ENCODE measurements around the gene SMYD1.

The SMYD1 gene

DNA sequence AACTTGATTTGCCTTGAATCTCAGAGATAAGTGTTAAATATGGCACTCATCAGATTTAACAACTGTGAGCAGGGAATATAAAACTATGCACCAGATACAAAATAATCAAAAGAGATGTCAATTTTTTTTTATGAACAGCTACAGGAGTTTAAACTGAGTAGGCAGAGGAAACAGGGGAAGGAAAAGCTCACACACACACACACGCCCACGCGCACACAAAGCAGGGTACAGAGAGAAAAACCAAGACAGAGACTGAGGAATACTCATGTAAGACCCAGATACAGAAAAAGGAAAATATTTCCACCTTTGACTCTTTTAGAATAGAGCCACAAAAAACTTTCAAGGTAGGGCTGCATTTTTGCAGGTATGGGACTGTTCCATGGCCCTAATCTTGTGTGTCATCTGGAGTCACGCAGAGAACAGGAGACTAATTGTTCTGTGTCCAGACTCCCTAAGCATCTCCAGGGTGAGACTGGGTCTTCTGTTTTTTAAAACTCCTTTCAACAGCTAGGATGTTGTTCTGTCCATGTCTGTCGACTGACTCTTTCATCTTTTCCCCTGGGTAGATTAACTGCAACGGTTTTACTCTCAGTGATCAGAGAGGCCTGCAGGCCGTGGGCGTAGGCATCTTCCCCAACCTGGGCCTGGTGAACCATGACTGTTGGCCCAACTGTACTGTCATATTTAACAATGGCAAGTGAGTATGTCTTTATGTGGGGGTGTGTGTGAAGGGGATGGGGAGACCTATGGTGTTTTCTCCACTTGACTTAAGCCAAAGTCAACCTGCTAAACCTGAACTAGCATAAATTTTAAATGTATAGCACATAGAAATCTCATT is 23.0 kb downstream of the SMYD1 start:
- H3K9me3 ChIP-seq (ENCODE audit: control insufficient read depth in 1 of 2, low read length in 2 of 2) = no peaks in the 10 kb centered on the region
- H3K4me3 ChIP-seq (ENCODE audit: low read depth in 1 of 2, low read length in 2 of 2) = no peak overlapping the region
- H3K4me1 ChIP-seq (ENCODE audit: control insufficient read depth in 1 of 2, insufficient read depth in 2 of 2, low read length in 2 of 2) = no peaks in the 10 kb centered on the region
- H3K36me3 ChIP-seq (ENCODE audit: control insufficient read depth in 1 of 2, insufficient read depth in 2 of 2, low read length in 2 of 2) = peaks cover 0 to 13% of the 10 kb centered on the region in 2 donors
- H3K27ac ChIP-seq (ENCODE audit: low read length) = no peak overlapping the region
- H3K27me3 ChIP-seq (ENCODE audit: low read depth, low read length) = no peaks in the 10 kb centered on the region

DNA sequence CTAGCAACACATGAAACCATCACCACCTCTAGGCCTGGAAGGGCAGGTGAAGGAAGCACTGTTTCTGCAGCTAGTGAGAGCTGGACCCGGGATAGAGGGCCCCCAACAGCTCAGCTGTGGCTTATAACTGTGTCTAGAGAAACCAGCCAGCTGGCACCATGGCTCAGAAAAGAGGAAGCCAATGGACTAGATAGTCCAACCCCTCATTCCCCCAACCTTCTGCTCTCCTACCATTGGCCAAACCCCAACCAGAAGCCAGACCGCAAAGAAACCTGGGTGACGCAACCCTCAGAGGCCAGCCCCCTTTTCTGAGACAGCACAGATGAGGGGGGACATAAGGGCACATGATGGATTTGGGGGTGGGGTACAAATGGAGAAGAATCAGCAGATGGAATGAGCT is 24.3 kb downstream of the SMYD1 start:
- H3K4me1 ChIP-seq (ENCODE audit: control insufficient read depth in 1 of 2, insufficient read depth in 2 of 2, low read length in 2 of 2) = no peaks in the 10 kb centered on the region
- H3K4me3 ChIP-seq (ENCODE audit: low read depth in 1 of 2, low read length in 2 of 2) = no peak overlapping the region
- H3K27me3 ChIP-seq (ENCODE audit: low read depth, low read length) = no peaks in the 10 kb centered on the region
- no peak overlapping the region for H3K27ac ChIP-seq (ENCODE audit: low read length)
- peaks cover 0 to 17% of the 10 kb centered on the region in 2 donors for H3K36me3 ChIP-seq (ENCODE audit: control insufficient read depth in 1 of 2, insufficient read depth in 2 of 2, low read length in 2 of 2)
- no peaks in the 10 kb centered on the region for H3K9me3 ChIP-seq (ENCODE audit: control insufficient read depth in 1 of 2, low read length in 2 of 2)

DNA sequence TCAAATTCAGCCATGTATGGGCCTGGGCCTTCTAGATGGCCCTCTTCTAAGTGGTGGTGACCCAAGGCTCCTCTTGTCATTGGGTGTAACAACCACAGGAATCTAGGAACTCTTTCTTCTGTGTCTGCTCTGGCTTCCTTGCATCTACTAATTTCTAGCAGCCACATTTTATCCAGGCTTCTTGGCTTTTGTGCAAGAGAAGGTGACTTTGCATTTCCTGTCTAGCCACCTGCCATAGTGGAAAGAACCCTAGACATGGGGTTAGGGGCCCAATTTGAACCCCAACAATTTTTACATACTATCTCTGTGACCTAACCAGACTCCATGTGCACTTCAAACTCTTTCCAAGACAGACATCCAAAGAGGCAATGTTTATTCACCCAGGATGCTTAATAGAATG is 25.1 kb downstream of the SMYD1 start:
- Histone ChIP-seq H3K4me1 (ENCODE audit: control insufficient read depth in 1 of 2, insufficient read depth in 2 of 2, low read length in 2 of 2) (no peaks in the 10 kb centered on the region), H3K4me3 (ENCODE audit: low read depth in 1 of 2, low read length in 2 of 2) (no peak overlapping the region), H3K27ac (ENCODE audit: low read length) (no peak overlapping the region), H3K36me3 (ENCODE audit: control insufficient read depth in 1 of 2, insufficient read depth in 2 of 2, low read length in 2 of 2) (peaks cover 0 to 21% of the 10 kb centered on the region in 2 donors), H3K27me3 (ENCODE audit: low read depth, low read length) (no peaks in the 10 kb centered on the region), H3K9me3 (ENCODE audit: control insufficient read depth in 1 of 2, low read length in 2 of 2) (no peaks in the 10 kb centered on the region)

DNA sequence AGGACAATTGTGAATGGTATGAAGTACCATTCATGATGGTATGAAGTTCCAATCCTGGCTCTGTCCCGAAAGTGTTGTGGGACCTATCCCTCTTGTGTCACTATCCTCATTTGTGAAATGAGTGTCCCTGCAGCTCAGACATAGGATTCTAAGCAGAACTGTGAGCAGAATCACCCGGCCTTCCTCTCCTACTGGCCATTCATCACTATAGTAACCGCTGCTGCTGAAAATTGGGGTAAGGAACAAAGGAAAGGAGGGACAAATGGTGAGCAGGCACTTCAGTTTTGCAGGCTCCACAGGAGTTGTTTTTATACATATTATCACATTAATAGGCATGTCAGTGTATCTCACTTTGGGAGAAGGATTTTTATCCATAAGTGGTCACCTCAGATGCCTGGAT is 27.4 kb downstream of the SMYD1 start:
- Histone ChIP-seq H3K4me1 (ENCODE audit: control insufficient read depth in 1 of 2, insufficient read depth in 2 of 2, low read length in 2 of 2) (peaks cover 0 to 4% of the 10 kb centered on the region in 2 donors), H3K27ac (ENCODE audit: low read length) (no peak overlapping the region), H3K9me3 (ENCODE audit: control insufficient read depth in 1 of 2, low read length in 2 of 2) (no peaks in the 10 kb centered on the region), H3K4me3 (ENCODE audit: low read depth in 1 of 2, low read length in 2 of 2) (no peak overlapping the region), H3K36me3 (ENCODE audit: control insufficient read depth in 1 of 2, insufficient read depth in 2 of 2, low read length in 2 of 2) (peaks cover 0 to 13% of the 10 kb centered on the region in 2 donors), H3K27me3 (ENCODE audit: low read depth, low read length) (no peaks in the 10 kb centered on the region)

DNA sequence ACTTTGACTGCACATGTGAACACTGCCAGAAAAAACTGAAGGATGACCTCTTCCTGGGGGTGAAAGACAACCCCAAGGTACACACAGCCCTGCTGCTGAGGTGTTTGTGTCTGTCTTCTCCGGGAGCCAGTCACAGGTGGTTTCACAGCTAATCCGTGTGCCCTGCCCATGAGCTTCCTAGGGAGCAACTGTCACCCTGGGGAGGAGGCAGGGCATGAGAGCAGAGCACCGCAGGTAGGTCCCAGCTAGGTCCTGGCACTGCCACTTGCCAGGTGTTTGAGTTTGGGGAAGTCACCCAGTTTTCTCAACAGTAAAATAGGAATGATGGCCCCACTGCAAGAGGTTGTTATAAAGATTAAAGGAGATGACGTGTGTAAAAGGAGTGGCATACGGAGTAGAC is 29.1 kb downstream of the SMYD1 start:
- H3K4me3 ChIP-seq (ENCODE audit: low read depth in 1 of 2, low read length in 2 of 2) = no peak overlapping the region
- H3K27me3 ChIP-seq (ENCODE audit: low read depth, low read length) = no peaks in the 10 kb centered on the region
- peaks cover 0 to 10% of the 10 kb centered on the region in 2 donors for H3K4me1 ChIP-seq (ENCODE audit: control insufficient read depth in 1 of 2, insufficient read depth in 2 of 2, low read length in 2 of 2)
- no peaks in the 10 kb centered on the region for H3K9me3 ChIP-seq (ENCODE audit: control insufficient read depth in 1 of 2, low read length in 2 of 2)
- H3K36me3 ChIP-seq (ENCODE audit: control insufficient read depth in 1 of 2, insufficient read depth in 2 of 2, low read length in 2 of 2) = peaks cover 0 to 13% of the 10 kb centered on the region in 2 donors
- H3K27ac ChIP-seq (ENCODE audit: low read length) = no peak overlapping the region

DNA sequence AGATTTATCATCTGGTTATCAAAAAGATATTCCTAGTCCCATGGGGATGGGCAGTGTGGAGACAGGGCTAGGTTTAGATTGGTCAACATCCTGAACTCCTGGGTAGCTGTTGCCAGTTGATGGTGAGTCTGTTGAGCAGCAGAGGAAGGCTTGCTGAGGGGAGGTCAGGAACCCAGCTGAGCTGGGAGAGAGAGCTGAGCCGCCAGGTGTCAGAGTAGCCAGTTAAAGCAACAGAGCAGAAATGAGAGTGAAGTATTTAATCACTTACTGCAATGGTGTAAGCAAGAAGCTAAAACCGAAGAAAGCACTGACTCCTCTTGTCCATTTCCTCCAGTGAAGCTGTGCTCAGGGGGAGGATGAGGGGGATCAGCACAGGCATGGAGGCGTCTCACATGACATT is 29.6 kb downstream of the SMYD1 start:
- Histone ChIP-seq H3K9me3 (ENCODE audit: control insufficient read depth in 1 of 2, low read length in 2 of 2) (no peaks in the 10 kb centered on the region), H3K36me3 (ENCODE audit: control insufficient read depth in 1 of 2, insufficient read depth in 2 of 2, low read length in 2 of 2) (peaks cover 0 to 10% of the 10 kb centered on the region in 2 donors), H3K4me1 (ENCODE audit: control insufficient read depth in 1 of 2, insufficient read depth in 2 of 2, low read length in 2 of 2) (peaks cover 0 to 10% of the 10 kb centered on the region in 2 donors), H3K27me3 (ENCODE audit: low read depth, low read length) (no peaks in the 10 kb centered on the region), H3K27ac (ENCODE audit: low read length) (no peak overlapping the region), H3K4me3 (ENCODE audit: low read depth in 1 of 2, low read length in 2 of 2) (no peak overlapping the region)

DNA sequence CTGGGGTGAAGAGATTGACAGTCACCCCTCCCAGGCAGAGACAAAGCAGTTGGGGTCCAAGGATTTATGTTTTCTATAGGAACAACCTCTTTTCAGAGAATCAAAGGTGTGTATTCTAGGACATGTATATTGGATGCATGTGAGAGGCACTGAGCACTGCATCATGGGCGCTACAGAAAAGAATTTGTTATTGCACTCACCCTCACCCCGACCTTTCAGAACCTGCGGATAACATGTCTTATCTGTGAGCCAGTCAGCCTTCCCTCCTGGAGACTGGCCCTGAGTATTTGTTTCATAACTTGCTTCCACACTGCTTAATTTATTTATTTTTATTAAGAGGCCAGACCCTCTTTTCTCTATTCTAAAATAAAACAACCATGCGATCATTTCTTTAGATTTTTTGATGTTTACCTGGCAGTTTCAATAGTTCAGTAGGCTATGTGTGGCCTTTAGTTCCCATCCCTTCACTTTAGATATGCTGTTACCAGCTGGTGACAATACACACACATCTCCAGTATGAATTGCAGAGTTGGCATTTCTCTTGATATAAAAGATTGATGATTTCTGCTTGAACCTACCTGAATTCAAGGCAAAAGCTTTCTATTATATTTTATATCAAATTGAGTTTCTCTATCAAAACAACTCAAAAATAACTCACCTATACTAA is 30.4 kb downstream of the SMYD1 start:
- Histone ChIP-seq H3K9me3 (ENCODE audit: control insufficient read depth in 1 of 2, low read length in 2 of 2) (no peaks in the 10 kb centered on the region), H3K27ac (ENCODE audit: low read length) (no peak overlapping the region)

DNA sequence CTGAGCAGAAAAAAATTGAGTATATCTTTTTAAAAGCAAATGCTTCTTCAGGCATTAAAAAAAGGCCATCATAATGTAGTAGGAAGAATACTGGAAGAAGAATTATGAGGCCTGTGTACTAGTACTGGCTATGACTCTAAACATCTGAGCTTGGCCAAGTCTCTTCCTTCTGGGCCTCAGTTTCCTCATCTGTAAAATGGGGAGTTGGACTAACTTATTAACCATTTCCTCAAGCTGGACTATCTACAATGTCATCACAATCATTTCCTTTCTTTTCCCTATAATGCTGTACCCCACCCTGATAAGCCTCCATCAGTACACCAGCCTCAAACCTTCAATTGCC is 30.9 kb downstream of the SMYD1 start:
- Histone ChIP-seq H3K4me3 (ENCODE audit: low read depth in 1 of 2, low read length in 2 of 2) (no peak overlapping the region), H3K36me3 (ENCODE audit: control insufficient read depth in 1 of 2, insufficient read depth in 2 of 2, low read length in 2 of 2) (peaks cover 0 to 9% of the 10 kb centered on the region in 2 donors), H3K4me1 (ENCODE audit: control insufficient read depth in 1 of 2, insufficient read depth in 2 of 2, low read length in 2 of 2) (peaks cover 0 to 10% of the 10 kb centered on the region in 2 donors), H3K27me3 (ENCODE audit: low read depth, low read length) (no peaks in the 10 kb centered on the region), H3K9me3 (ENCODE audit: control insufficient read depth in 1 of 2, low read length in 2 of 2) (no peaks in the 10 kb centered on the region), H3K27ac (ENCODE audit: low read length) (no peak overlapping the region)

More for the DNA sequence above, 30.4 kb downstream of the SMYD1 start:
- H3K4me3 ChIP-seq (ENCODE audit: low read depth in 1 of 2, low read length in 2 of 2) = no peak overlapping the region
- peaks cover 0 to 9% of the 10 kb centered on the region in 2 donors for H3K36me3 ChIP-seq (ENCODE audit: control insufficient read depth in 1 of 2, insufficient read depth in 2 of 2, low read length in 2 of 2)
- H3K4me1 ChIP-seq (ENCODE audit: control insufficient read depth in 1 of 2, insufficient read depth in 2 of 2, low read length in 2 of 2) = peaks cover 0 to 10% of the 10 kb centered on the region in 2 donors
- H3K27me3 ChIP-seq (ENCODE audit: low read depth, low read length) = no peaks in the 10 kb centered on the region

DNA sequence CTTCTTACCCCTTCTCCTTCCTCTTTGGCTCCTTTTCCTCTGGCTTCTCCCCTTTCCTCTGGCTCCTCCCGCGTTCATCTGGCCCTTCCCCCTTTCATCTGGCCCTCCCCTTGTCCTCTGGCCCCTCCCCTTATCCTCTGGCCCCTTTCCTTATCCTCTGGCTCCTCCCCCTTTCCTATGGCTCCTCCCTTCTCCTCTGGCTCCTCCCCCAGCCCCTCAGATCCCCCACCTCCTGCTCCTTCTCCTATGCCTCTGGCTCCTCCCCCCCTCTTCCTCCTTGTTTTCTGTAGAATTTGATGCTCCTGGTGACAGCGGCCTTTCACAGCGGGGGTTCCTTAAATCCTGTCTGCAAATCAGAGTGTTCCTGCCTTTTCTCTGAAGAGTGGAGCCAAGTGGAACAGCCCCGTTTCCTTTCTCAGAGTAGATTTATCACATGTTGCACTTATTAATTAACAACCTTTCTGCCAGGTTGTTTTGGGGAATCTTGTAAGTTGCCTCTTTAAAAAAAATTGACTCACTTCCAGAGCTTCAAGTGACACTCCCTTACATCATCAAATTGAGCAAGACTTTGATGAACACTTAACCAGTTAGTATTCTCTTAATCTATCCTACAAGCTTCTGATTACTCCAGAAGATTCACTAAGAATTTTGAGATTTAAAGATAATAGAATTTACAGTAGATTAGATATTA is 32.3 kb downstream of the SMYD1 start:
- Histone ChIP-seq H3K27ac (ENCODE audit: low read length) (no peak overlapping the region), H3K4me3 (ENCODE audit: low read depth in 1 of 2, low read length in 2 of 2) (no peak overlapping the region), H3K27me3 (ENCODE audit: low read depth, low read length) (no peaks in the 10 kb centered on the region), H3K4me1 (ENCODE audit: control insufficient read depth in 1 of 2, insufficient read depth in 2 of 2, low read length in 2 of 2) (peaks cover 0 to 10% of the 10 kb centered on the region in 2 donors), H3K9me3 (ENCODE audit: control insufficient read depth in 1 of 2, low read length in 2 of 2) (no peaks in the 10 kb centered on the region), H3K36me3 (ENCODE audit: control insufficient read depth in 1 of 2, insufficient read depth in 2 of 2, low read length in 2 of 2) (peaks cover 0 to 16% of the 10 kb centered on the region in 2 donors)

DNA sequence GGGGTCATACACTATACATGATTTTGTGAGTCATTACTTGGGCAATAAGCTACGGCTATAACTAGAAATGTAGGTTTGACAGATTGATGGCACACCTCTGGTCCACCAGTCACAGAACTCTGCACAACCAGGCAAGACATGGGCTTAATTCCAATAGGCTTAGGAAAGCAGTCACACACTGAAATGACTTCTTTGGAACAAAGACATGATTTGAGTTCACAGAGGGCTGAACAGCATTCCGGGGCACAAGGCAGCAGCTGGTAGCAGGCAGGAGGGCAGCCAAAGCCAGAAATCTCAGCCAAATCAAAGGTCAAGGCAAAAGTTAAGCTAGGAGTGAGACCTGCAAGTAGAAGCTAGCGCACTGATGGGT is 32.8 kb downstream of the SMYD1 start:
- peaks cover 0 to 16% of the 10 kb centered on the region in 2 donors for H3K36me3 ChIP-seq (ENCODE audit: control insufficient read depth in 1 of 2, insufficient read depth in 2 of 2, low read length in 2 of 2)
- H3K27ac ChIP-seq (ENCODE audit: low read length) = no peak overlapping the region
- peaks cover 0 to 10% of the 10 kb centered on the region in 2 donors for H3K4me1 ChIP-seq (ENCODE audit: control insufficient read depth in 1 of 2, insufficient read depth in 2 of 2, low read length in 2 of 2)
- no peaks in the 10 kb centered on the region for H3K9me3 ChIP-seq (ENCODE audit: control insufficient read depth in 1 of 2, low read length in 2 of 2)
- no peak overlapping the region for H3K4me3 ChIP-seq (ENCODE audit: low read depth in 1 of 2, low read length in 2 of 2)
- no peaks in the 10 kb centered on the region for H3K27me3 ChIP-seq (ENCODE audit: low read depth, low read length)

DNA sequence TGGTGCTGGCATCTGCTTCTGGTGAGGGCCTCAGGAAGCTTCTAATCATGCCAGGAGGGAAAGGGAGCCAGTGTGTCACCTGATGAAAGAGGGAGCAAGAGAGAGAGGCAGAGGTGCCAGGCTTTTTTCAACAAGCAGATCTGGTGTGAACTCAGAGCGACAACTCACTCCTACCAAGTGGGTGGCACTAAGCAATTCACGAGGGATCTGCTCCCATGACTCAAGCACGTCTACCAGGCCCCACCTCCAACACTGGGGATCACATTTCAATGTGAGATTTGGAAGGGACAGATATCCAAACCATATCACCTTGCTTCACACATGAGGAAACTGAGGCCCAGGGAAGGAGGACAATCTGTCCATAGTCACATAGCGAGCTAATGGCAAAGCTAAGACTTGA is 41.2 kb downstream of the SMYD1 start:
- Histone ChIP-seq H3K4me3 (ENCODE audit: low read depth in 1 of 2, low read length in 2 of 2) (no peak overlapping the region), H3K4me1 (ENCODE audit: control insufficient read depth in 1 of 2, insufficient read depth in 2 of 2, low read length in 2 of 2) (no peaks in the 10 kb centered on the region), H3K36me3 (ENCODE audit: control insufficient read depth in 1 of 2, insufficient read depth in 2 of 2, low read length in 2 of 2) (peaks cover 0 to 19% of the 10 kb centered on the region in 2 donors), H3K9me3 (ENCODE audit: control insufficient read depth in 1 of 2, low read length in 2 of 2) (no peaks in the 10 kb centered on the region), H3K27me3 (ENCODE audit: low read depth, low read length) (no peaks in the 10 kb centered on the region), H3K27ac (ENCODE audit: low read length) (no peak overlapping the region)
